HUES6 (cell line): ENCODE measurements around the gene C6orf89.
"Not testable (repeated sequence)": the region's sequence is repeated elsewhere in the genome, so short reads cannot be mapped to it uniquely, and the experiment has no call there.

ENCODE experiments used
- H3K27ac ChIP-seq: 2 replicates; pipeline ENCODE4 v1.7.0; 2013; ENCODE audit warnings: low read depth, mild to moderate bottlenecking, low read length, inconsistent platforms
- H3K27me3 ChIP-seq: 2 replicates; pipeline ENCODE4 v1.6.1; 2013; ENCODE audit warnings: low read length; ENCODE audit not compliant: control insufficient read depth, insufficient read depth
- H3K36me3 ChIP-seq: 2 replicates; pipeline ENCODE4 v1.6.1; 2013; ENCODE audit warnings: low read length; ENCODE audit not compliant: control insufficient read depth, insufficient read depth
- H3K4me1 ChIP-seq: 2 replicates; pipeline ENCODE4 v1.6.1; 2013; ENCODE audit warnings: low read length; ENCODE audit not compliant: control insufficient read depth, insufficient read depth
- H3K4me3 ChIP-seq: 2 replicates; pipeline ENCODE4 v1.5.1; 2013; ENCODE audit warnings: low read depth, low read length
- H3K9ac ChIP-seq: one replicate; pipeline ENCODE4 v1.6.1; 2013; ENCODE audit warnings: mild to moderate bottlenecking, low read length
- H3K9me3 ChIP-seq: 2 replicates; pipeline ENCODE4 v1.6.1; 2013; ENCODE audit warnings: low read depth, low read length; ENCODE audit not compliant: control insufficient read depth, insufficient read depth

The C6orf89 gene

GRCh38 chr6:36938536-36938935 is 52.8 kb downstream of the C6orf89 start:
- no peak overlapping the region for H3K27ac ChIP-seq
- H3K4me1 ChIP-seq = no peaks in the 10 kb centered on the region
- no peak overlapping the region for H3K4me3 ChIP-seq
- H3K36me3 ChIP-seq = no peaks in the 10 kb centered on the region
- H3K9me3 ChIP-seq = peaks cover 9% of the 10 kb centered on the region
- no peaks in the 10 kb centered on the region for H3K27me3 ChIP-seq
- no peak overlapping the region for H3K9ac ChIP-seq

GRCh38 chr6:36939005-36939404 is 53.3 kb downstream of the C6orf89 start:
- H3K36me3 ChIP-seq, H3K9ac ChIP-seq, H3K27me3 ChIP-seq, H3K27ac ChIP-seq, H3K9me3 ChIP-seq, H3K4me1 ChIP-seq, H3K4me3 ChIP-seq: not testable (repeated sequence)

DNA sequence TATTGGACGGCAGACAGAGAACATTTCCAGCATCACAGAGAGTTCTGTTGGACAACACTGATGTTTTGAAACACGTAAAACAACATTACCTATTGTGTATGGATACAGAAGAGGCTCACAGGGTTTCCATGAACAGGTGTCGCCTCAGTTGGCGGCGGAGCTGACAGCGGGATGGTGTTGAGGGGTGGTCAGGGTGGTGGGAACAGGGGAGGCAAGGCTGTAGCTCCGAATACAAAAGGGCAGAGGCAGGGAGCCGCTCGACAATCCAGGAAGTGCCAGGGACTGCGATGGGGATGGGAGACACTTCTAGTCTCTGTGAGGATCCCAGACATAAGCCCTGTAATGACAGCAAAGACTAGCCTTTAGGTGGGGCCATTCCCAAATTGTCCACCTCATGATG is 54.3 kb downstream of the C6orf89 start:
- Histone ChIP-seq H3K27me3 (no peaks in the 10 kb centered on the region), H3K9ac (no peak overlapping the region), H3K27ac (no peak overlapping the region), H3K9me3 (peaks cover 9% of the 10 kb centered on the region), H3K4me1 (no peaks in the 10 kb centered on the region), H3K4me3 (no peak overlapping the region), H3K36me3 (no peaks in the 10 kb centered on the region)

- not testable (repeated sequence) for H3K9ac ChIP-seq, H3K4me1 ChIP-seq, H3K9me3 ChIP-seq, H3K27me3 ChIP-seq, H3K36me3 ChIP-seq, H3K4me3 ChIP-seq, H3K27ac ChIP-seq
These were observed 55.8 kb downstream of the C6orf89 start for GRCh38 chr6:36941561-36941960.

DNA sequence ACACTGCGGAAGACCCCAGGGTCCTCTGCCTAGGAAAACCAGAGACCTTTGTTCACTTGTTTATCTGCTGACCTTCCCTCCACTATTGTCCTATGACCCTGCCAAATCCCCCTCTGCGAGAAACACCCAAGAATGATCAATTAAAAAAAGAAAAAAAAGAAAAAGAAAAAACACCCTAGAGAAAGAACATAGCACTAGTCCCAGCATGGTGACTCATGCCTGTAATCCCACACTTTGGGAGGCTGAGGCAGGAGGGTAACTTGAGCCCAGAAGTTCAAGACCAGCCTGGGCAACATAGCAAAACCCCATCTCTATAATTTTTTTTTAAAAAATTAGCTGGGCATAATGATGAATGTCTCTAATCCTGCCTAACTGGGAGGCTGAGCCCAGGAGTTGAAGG is 56.6 kb downstream of the C6orf89 start:
- not testable (repeated sequence) for H3K9me3 ChIP-seq, H3K27me3 ChIP-seq, H3K27ac ChIP-seq, H3K4me1 ChIP-seq, H3K36me3 ChIP-seq, H3K9ac ChIP-seq, H3K4me3 ChIP-seq

DNA sequence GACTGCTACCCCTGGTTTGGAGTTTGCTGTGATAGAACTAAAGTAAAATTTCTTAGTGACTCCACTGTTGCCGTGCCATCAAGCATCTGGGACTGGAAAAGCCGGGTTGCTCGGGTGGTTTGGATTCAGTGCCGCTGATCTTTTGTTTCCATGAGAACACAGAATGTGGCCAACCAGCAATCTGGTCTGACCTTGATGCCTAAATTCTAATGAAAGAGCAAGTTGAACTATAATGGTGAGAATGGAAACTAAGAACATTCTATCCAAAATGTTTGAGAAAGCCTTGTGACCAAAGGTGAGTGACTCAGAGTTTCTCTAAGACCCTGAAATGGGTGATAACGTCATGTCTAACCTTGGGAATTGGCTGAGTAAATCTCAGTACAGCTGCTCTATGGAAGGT is 58.9 kb downstream of the C6orf89 start:
- no peak overlapping the region for H3K4me3 ChIP-seq
- H3K9me3 ChIP-seq = peaks cover 9% of the 10 kb centered on the region
- H3K36me3 ChIP-seq = no peaks in the 10 kb centered on the region
- no peaks in the 10 kb centered on the region for H3K27me3 ChIP-seq
- no peak overlapping the region for H3K27ac ChIP-seq
- H3K4me1 ChIP-seq = peaks cover 4% of the 10 kb centered on the region
- H3K9ac ChIP-seq = no peak overlapping the region

DNA sequence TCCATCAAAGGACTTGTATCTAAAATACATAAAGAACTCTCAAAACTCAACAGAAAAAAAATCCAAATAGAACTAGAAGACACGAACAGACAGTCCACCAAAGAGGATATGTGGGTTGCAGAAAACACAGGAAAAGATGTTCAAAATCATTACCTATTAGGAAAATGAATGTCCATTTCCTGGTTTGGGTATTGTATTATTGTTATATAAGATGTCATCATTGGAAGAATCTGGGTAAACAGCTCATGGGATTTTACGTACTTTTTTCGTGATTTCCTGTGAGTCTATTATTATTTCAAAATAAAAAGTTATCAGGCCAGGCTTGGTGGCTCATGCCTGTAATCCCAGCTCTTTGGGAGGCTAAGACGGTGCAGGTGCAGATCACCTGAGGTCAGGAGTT is 59.5 kb downstream of the C6orf89 start:
- H3K27ac ChIP-seq = no peak overlapping the region
- no peaks in the 10 kb centered on the region for H3K27me3 ChIP-seq
- H3K9ac ChIP-seq = no peak overlapping the region
- peaks cover 6% of the 10 kb centered on the region for H3K9me3 ChIP-seq
- H3K4me3 ChIP-seq = no peak overlapping the region
- no peaks in the 10 kb centered on the region for H3K36me3 ChIP-seq
- H3K4me1 ChIP-seq = peaks cover 10% of the 10 kb centered on the region

GRCh38 chr6:36946526-36946925 is 60.8 kb downstream of the C6orf89 start:
- Histone ChIP-seq H3K36me3 (no peaks in the 10 kb centered on the region), H3K27me3 (no peaks in the 10 kb centered on the region), H3K4me1 (peaks cover 10% of the 10 kb centered on the region), H3K4me3 (no peak overlapping the region), H3K9me3 (no peaks in the 10 kb centered on the region), H3K27ac (no peak overlapping the region), H3K9ac (no peak overlapping the region)

GRCh38 chr6:36947570-36948351 is 62.0 kb downstream of the C6orf89 start:
- H3K4me3 ChIP-seq = no peak overlapping the region

GRCh38 chr6:36949076-36949475 is 63.3 kb downstream of the C6orf89 start:
- H3K4me1 ChIP-seq = peaks cover 10% of the 10 kb centered on the region
- not testable (repeated sequence) for H3K36me3 ChIP-seq, H3K9me3 ChIP-seq, H3K9ac ChIP-seq, H3K4me3 ChIP-seq, H3K27me3 ChIP-seq, H3K27ac ChIP-seq

More at GRCh38 chr6:36947570-36948351, 62.0 kb downstream of the C6orf89 start:
- Histone ChIP-seq H3K4me1 (peaks cover 10% of the 10 kb centered on the region), H3K27me3 (no peaks in the 10 kb centered on the region), H3K9ac (no peak overlapping the region), H3K9me3 (no peaks in the 10 kb centered on the region), H3K36me3 (no peaks in the 10 kb centered on the region), H3K27ac (no peak overlapping the region)

- no peaks in the 10 kb centered on the region for H3K27me3 ChIP-seq
These were observed 63.9 kb downstream of the C6orf89 start for GRCh38 chr6:36949636-36950035.

GRCh38 chr6:36953931-36954261 is 68.1 kb downstream of the C6orf89 start:
- Histone ChIP-seq H3K9me3 (no peaks in the 10 kb centered on the region), H3K9ac (no peak overlapping the region), H3K4me1 (peaks cover 10% of the 10 kb centered on the region), H3K27ac (no peak overlapping the region), H3K36me3 (no peaks in the 10 kb centered on the region), H3K4me3 (no peak overlapping the region), H3K27me3 (no peaks in the 10 kb centered on the region)

More at GRCh38 chr6:36949636-36950035, 63.9 kb downstream of the C6orf89 start:
- Histone ChIP-seq H3K9me3 (no peaks in the 10 kb centered on the region), H3K36me3 (no peaks in the 10 kb centered on the region), H3K4me1 (peaks cover 10% of the 10 kb centered on the region), H3K4me3 (no peak overlapping the region), H3K9ac (no peak overlapping the region), H3K27ac (no peak overlapping the region)
